CD4-positive, alpha-beta T cell treated with Interleukin-2 at 100 ng/mL for 4 hours (primary cell): ENCODE data around the gene ITGA11.
A peak's percentile ranks its signal among the peaks of the same experiment; 100 is the strongest.

Experiments
- DNase-seq: peaks from one replicate; pipeline ENCODE4 v3.0.0-alpha.2; 2020; ENCODE audit warnings: low spot score

ITGA11 gene

GRCh38 chr15:68310804-68311463 is 121.0 kb downstream of the ITGA11 start:
- no peak for DNase-seq

GRCh38 chr15:68310178-68310803 is 121.7 kb downstream of the ITGA11 start:
- DNase-seq: no peak

GRCh38 chr15:68309024-68309423 is 122.9 kb downstream of the ITGA11 start:
- no peak for DNase-seq

- DNase-seq: no peak
These were observed 124.6 kb downstream of the ITGA11 start for GRCh38 chr15:68307131-68307928.

GRCh38 chr15:68305420-68305871 is 126.5 kb downstream of the ITGA11 start:
- no peak for DNase-seq

- no peak for DNase-seq
These were observed 127.2 kb downstream of the ITGA11 start for GRCh38 chr15:68304589-68305337.

- DNase-seq: no peak
These were observed 128.2 kb downstream of the ITGA11 start for GRCh38 chr15:68303560-68304436.

- no peak for DNase-seq
These were observed 128.8 kb downstream of the ITGA11 start for GRCh38 chr15:68303134-68303533.

DNA sequence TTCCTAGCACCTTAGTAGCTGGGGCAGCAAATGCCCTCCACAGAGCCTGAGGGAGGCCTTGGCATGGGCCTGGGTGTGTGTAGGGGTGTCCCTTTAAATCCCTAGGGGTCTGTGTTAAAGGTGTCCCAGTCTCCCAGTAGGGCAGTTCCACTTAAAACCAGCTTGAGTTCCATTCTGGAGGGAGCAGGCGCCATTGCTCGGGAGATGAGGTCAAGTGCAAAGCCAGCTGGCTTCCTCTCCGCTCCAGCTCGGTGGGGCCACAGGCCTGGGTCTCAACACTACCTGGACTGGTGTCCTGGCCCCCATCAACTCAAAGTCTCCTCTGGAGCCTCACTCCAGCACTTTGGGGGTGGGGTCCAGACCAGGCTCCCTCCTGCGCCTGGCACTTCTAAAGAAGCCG is 129.2 kb downstream of the ITGA11 start:
- DNase-seq: no peak

DNA sequence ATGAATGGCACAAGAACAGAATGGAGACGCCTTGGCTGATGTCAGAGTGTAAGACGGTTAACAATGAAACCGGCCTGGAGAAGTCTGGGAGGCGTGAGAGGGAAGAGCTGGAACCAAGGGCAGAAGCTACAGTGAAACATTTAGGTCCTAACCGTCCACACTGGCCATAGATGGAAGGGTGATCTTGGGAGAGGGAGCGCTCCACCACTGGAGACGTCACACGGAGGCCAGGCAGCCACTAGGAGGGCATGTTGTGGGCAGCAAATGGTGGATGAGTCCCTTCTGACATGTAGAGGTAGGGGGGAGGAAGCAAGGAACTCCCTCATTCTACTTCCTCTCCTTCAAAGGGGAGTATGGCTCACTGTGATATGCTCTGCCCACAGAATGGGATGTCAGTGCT is 130.7 kb downstream of the ITGA11 start:
- no peak for DNase-seq

DNA sequence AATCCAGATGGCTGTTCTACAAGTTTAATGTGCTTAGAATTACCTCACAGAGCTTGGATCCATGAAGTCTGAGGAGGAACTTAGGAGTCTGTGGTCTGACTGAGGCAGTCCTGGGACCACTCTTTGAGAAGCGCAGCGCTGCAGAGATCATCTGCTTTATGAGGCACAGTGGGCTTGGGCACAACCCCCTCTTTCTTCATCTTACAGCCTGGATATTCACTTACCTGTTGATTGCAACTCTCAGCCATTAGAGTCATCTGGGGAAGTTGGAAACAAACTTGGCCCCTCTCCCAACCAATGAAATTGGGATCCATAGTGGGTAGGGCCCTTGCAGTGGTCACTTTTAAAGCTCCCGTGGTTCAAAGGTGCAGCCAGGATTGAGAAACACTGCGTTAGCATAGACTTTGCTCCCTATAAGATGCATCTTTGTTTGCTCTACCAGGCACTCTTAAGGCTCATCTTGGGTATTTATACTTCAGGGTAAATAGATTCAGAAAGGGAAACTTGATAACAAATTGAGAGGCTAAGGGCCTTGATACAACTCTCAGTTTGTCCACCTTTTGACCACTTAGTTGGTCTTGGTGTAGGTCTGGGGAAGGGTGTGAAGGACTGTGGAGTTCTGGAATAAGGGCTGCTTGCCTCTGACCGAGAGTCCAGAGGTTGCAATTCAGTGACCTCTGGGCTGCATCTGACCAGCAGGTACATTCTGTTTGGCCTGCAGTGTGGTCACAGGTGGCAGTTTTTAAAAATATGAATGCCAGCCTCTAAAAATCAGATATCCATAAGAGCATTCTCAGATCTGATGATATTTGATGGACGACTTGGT is 131.6 kb downstream of the ITGA11 start:
- DNase-seq: no peak

GRCh38 chr15:68299436-68299835 is 132.5 kb downstream of the ITGA11 start:
- no peak for DNase-seq

DNA sequence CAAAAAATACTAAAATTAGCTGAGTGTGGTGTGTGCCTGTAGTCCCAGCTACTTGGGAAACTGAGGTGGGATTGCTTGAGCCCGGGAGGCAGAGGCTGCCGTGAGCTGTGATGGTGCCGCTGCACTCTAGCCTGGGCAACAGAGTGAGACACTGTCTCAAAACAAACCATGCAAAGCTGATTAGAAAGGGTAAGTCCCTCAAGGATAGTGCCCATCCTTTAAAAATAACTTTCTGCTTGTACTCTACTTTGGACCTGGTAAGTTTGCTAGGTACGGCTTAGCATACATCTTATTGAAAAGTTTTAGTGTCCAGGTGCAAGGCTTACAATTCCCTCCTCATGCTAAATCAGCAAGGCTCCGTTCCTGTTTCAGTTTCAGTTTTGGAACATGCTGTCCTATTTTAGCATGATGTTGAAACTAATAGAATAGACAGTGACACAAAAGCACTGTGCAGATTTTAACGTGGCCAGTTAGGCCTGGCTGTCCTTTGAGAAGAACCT is 133.0 kb downstream of the ITGA11 start:
- DNase-seq: peak; percentile 46

DNA sequence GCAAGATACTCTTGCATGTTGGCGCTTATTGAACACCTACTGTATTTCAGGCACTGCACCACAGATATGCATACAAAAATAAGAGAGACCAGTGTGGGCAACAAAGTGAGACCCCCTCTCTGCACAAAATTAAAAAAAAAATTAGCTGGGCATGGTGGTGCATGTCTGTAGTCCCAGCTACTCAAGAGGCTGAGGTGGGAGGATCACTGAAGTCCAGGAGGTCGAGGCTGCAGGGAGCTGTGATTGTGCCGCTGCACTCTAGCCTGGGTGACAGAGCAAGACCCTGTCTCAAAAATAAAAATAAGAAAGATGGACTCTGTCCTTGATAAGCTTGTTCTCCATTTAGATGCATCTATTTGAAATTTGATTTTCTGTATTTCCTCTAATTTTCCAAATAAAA is 133.6 kb downstream of the ITGA11 start:
- no peak for DNase-seq

- no peak for DNase-seq
These were observed 136.8 kb downstream of the ITGA11 start for GRCh38 chr15:68295014-68295805.

DNA sequence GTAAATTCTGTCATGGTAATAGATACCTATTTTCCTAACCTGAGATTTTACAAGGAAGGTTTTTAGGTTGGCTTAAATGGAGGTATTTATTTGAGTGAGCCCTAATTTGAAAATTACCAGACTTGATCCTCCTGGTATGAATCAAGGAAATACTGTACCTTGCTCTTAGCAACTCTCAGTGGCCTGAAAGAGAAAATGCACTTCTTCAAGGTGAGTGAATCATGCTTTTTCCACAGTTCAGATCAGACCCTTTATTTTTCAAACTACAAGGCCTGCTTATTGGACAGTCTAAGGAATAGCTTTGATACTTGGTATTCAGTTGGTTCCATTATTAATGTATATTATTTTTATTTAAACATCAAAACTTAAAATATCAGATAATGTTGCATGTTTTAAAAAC is 139.0 kb downstream of the ITGA11 start:
- no peak for DNase-seq

DNA sequence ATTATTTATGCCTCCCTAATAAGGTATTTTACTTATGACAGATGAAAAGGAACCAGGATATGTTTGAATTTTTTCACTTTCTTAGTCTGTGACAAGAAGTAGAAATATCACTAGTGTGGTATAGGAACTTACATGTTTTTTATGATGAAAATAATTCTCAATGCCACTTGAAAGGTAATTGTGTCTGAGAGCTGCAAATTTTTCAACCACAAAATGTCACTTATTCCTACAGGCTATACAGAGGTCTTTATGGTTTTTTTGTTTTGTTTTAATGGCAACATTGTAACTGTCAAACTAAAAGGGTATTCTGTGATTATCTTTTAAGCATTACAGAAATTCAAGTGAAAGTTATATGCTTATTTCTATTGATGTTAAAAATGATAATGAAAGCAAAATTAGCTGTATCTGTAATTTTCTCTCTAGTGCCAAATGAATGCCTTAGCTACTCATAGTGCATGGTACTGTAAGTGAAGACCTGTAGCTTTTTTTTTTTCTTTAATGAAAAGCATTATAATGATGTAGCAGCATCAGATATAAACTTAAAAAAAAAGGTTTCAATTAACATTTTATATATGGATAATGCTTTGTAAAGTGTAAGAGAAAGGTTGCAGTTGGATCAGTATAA is 139.7 kb downstream of the ITGA11 start:
- no peak for DNase-seq

GRCh38 chr15:68290715-68291114 is 141.2 kb downstream of the ITGA11 start:
- DNase-seq: no peak
